Cardiac muscle cell (in vitro differentiated cells and primary cell): ENCODE data around the gene PTPN22. TPM values are rescaled to one million over a fixed set of nuclear protein-coding genes. Genes with fewer than 3 reads are reported as not detected.

Source experiments
- DNase-seq, 2 donors: peaks; one replicate each; pipeline versions ENCODE4 v3.0.0 to v3.0.0-alpha.2; 2010 to 2017; ENCODE audit warnings: low read depth in 1 of 2, low spot score in 1 of 2
- H3K27ac ChIP-seq: fragments of 200-600 bp; sonication (generic); 2 replicates; pipeline ENCODE4 v1.5.1; 2016
- H3K27me3 ChIP-seq: fragments of 200-600 bp; sonication (generic); 2 replicates; pipeline ENCODE4 v1.6.0; 2016; ENCODE audit warnings: control low read depth
- H3K36me3 ChIP-seq: fragments of 200-600 bp; sonication (generic); 2 replicates; pipeline ENCODE4 v1.5.1; 2016; ENCODE audit warnings: control low read depth
- H3K4me1 ChIP-seq: fragments of 200-600 bp; sonication (generic); 2 replicates; pipeline ENCODE4 v1.8.1; 2017; ENCODE audit warnings: low read depth, mild to moderate bottlenecking, mixed run types
- H3K4me3 ChIP-seq: fragments of 200-600 bp; sonication (generic); 2 replicates; pipeline ENCODE4 v1.5.1; 2016; ENCODE audit warnings: mild to moderate bottlenecking
- H3K9me3 ChIP-seq: fragments of 200-600 bp; sonication (generic); 2 replicates; pipeline ENCODE4 v1.5.1; 2017; ENCODE audit warnings: low read depth, mild to moderate bottlenecking, control low read depth
- polyA plus RNA-seq: library from polyadenylated mRNA; unstranded; fragments of >200 nt; fragmentation: Nextera tagmentation; extraction: Ambion mirVana; gene quantifications from 2 replicates; pipeline ENCODE4 v1.2.1, GENCODE V29; 2016
- total RNA-seq: library from RNA; depleted of rRNA; stranded (reverse); fragments of >200 nt; gene quantifications from 2 replicates; pipeline ENCODE4 v1.2.3, GENCODE V29; 2016
- TF ChIP-seq, protein P1 (sequence below): IDR thresholded peaks from 2 replicates; pipeline ENCODE4 v1.5.1; 2012; ENCODE audit warnings: low read depth, mild to moderate bottlenecking, low read length

Gene PTPN22
- total and polyA plus RNA-seq, 2 experiments from 2014 or later = not detected

DNA sequence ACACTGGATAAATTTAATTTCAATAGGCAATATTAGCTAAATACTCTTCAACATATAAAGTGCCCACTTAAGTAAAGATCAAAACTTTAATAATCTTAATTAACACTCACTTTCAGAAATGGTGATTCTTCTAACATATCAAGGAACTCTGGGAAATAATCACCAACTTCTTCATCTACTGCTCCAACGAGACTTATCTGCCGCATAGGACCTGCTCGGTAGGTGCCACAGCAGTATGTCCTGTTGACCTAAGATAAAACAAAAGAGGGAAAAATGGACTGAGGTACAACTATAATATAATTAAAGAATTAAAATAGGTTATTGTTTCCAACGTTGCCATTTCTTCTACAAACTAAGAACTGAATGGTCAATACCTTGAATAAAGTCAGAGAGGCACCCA lies 94.0 kb downstream of the PTPN22 start:
- no peaks in the 10 kb centered on the region for H3K27me3 ChIP-seq
- H3K9me3 ChIP-seq = no peaks in the 10 kb centered on the region
- H3K36me3 ChIP-seq = peaks cover 23% of the 10 kb centered on the region
- DNase-seq = no peak
- no peak overlapping the region for H3K4me3 ChIP-seq
- no peak overlapping the region for H3K27ac ChIP-seq
- TF ChIP-seq, protein P1, sequence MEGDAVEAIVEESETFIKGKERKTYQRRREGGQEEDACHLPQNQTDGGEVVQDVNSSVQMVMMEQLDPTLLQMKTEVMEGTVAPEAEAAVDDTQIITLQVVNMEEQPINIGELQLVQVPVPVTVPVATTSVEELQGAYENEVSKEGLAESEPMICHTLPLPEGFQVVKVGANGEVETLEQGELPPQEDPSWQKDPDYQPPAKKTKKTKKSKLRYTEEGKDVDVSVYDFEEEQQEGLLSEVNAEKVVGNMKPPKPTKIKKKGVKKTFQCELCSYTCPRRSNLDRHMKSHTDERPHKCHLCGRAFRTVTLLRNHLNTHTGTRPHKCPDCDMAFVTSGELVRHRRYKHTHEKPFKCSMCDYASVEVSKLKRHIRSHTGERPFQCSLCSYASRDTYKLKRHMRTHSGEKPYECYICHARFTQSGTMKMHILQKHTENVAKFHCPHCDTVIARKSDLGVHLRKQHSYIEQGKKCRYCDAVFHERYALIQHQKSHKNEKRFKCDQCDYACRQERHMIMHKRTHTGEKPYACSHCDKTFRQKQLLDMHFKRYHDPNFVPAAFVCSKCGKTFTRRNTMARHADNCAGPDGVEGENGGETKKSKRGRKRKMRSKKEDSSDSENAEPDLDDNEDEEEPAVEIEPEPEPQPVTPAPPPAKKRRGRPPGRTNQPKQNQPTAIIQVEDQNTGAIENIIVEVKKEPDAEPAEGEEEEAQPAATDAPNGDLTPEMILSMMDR = no peak
- H3K4me1 ChIP-seq = peaks cover 3% of the 10 kb centered on the region

DNA sequence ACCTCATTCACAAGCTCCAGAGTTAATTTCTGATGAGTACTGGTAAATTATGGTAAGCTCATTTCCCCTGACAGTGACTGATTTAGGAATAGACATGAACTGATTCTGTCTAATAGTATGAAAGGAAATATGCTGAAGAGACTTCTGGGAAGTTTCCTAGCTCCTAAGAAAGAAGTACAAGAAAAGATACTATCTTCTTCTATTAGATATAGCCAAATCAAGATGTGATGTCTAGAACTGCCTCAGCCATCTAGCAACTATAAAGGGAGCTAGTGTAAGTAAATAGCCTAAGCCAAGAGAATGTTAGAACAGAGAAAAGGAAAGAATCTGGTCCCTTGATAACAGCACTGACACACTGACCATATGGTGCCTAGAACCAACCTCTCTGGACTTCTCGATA lies 101.5 kb downstream of the PTPN22 start:
- H3K4me1 ChIP-seq = no peaks in the 10 kb centered on the region
- no peak overlapping the region for H3K4me3 ChIP-seq
- H3K27ac ChIP-seq = no peak overlapping the region

DNA sequence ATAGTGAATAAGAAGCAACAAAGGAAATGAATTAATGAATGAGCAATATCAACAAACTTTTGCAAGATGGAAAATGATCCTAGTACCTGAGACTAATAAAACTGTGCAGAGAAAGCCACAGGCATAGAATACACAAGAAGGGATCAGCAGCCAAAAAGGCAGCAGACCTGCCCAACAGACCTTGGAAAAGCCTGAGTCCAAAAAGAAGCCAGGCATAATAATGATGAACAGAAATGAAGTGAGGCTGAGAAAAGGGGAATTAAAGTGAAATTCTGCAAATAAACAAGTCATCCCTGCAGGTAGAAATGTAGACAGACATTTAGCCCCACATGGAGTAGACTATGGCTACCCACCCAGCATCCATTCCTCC lies 101.9 kb downstream of the PTPN22 start:
- no peaks in the 10 kb centered on the region for H3K4me1 ChIP-seq
- no peaks in the 10 kb centered on the region for H3K9me3 ChIP-seq
- H3K36me3 ChIP-seq = peaks cover 42% of the 10 kb centered on the region
- no peaks in the 10 kb centered on the region for H3K27me3 ChIP-seq
- TF ChIP-seq, protein P1 = no peak
- no peak for DNase-seq
- no peak overlapping the region for H3K4me3 ChIP-seq
- H3K27ac ChIP-seq = no peak overlapping the region

More for the DNA sequence above, 101.5 kb downstream of the PTPN22 start:
- no peak for DNase-seq
- H3K9me3 ChIP-seq = no peaks in the 10 kb centered on the region
- TF ChIP-seq, protein P1 = no peak
- peaks cover 38% of the 10 kb centered on the region for H3K36me3 ChIP-seq
- H3K27me3 ChIP-seq = no peaks in the 10 kb centered on the region

DNA sequence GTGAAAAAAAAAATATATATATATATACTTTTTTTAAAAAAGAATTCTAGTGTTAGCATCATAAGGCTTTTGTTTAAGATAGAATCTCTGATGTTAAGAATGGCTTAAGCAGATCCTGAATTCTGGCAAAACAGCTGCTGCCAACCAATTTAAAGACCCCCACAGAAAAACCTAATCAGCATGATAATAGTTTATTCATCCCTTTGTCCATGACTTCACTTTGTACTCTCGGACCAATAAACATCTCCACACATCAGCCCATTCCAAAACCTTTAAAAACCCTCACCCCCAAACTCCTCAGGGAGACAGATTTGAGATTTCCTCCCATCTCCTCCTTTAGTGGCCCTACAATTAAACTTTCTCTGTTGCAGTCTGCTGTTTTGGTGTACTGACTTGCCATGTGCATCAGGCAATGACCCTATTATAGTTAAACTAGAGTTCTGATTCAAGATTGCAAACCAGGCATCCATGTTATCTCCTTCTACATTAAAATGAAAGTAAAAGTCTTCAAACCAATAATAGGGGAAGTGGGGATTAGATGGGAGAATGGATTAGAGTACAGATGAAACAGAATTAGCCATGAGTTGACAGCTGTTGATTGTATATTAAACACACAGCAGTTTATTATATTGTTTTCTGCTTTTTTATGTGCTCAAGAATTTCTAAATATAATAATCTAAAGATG lies 102.5 kb downstream of the PTPN22 start:
- H3K27ac ChIP-seq = no peak overlapping the region
- H3K27me3 ChIP-seq = no peaks in the 10 kb centered on the region
- no peaks in the 10 kb centered on the region for H3K4me1 ChIP-seq
- H3K4me3 ChIP-seq = no peak overlapping the region
- TF ChIP-seq, protein P1 = no peak
- H3K36me3 ChIP-seq = peaks cover 43% of the 10 kb centered on the region
- H3K9me3 ChIP-seq = no peaks in the 10 kb centered on the region
- no peak for DNase-seq

DNA sequence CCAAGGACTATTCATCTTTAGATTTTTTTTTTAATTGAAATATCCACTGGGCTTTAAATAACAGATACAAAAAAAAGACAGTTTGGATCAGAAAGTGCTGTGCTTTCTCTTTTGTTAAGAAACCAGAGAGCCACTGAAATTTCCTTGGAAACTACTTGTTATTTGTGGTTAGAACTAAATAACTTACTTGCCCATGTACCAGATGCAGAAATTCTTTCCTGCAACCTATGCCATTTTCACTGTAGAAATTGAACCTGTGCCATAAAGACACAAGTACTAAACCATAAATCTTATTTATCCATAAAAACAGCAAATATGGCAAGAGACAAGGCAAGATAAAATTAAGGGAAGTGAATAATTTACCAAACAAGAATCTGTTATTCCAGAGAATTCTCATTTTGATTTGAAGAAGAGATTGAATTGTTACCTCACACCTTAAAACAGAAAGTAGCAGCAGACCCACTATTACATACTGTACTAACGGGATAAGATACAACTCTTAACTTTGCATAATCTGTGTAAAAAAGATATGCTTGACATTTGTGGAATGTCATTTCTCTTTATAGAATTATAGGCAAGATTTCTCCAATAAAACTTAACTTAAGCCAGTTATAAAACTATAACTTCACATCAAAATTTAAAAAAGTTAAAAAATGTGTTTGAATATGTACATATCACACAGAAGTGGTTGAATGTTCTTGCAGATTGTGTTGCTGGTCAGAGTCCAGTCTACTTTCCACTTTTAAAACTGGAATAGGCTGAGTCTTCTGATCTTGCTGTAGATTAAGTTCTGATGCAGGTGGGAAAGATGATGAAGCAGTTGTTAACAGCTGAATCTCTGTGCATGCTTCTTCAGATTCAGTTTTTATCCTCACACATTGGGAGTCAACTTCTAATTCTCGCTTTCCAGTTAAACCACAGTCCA lies 105.9 kb downstream of the PTPN22 start:
- Histone ChIP-seq H3K27me3 (no peaks in the 10 kb centered on the region), H3K36me3 (peaks cover 39% of the 10 kb centered on the region), H3K4me3 (no peak overlapping the region), H3K4me1 (no peaks in the 10 kb centered on the region), H3K9me3 (no peaks in the 10 kb centered on the region), H3K27ac (no peak overlapping the region)
- TF ChIP-seq, protein P1 = no peak
- peak in 1 of 2 donors; percentile 44 for DNase-seq

Other genes starting within 250 kb of the PTPN22 start
- 33.2 and 45.2 TPM in 2 replicates for gene PHTF1, start 112.2 kb downstream of the PTPN22 start, total RNA-seq
- gene PHTF1, start 112.2 kb downstream of the PTPN22 start, polyA plus RNA-seq = 40.5 and 49.9 TPM in 2 replicates
- gene RSBN1, start 59.2 kb downstream of the PTPN22 start, total RNA-seq = 18.0 and 27.3 TPM in 2 replicates
- 12.7 and 18.8 TPM in 2 replicates for gene RSBN1, start 59.2 kb downstream of the PTPN22 start, polyA plus RNA-seq
- gene BCL2L15, start 15.9 kb upstream of the PTPN22 start, total RNA-seq = 4.5 TPM in 1 of 2 replicates, not detected in the other
- 0.16 TPM in 1 of 2 replicates, not detected in the other for gene BCL2L15, start 15.9 kb upstream of the PTPN22 start, polyA plus RNA-seq
- 8.8 and 18.8 TPM in 2 replicates for gene AP4B1, start 33.1 kb upstream of the PTPN22 start, total RNA-seq
- 18.3 and 22.5 TPM in 2 replicates for gene AP4B1, start 33.1 kb upstream of the PTPN22 start, polyA plus RNA-seq
- gene DCLRE1B, start 33.6 kb upstream of the PTPN22 start, total RNA-seq = 5.6 and 6.3 TPM in 2 replicates
- gene DCLRE1B, start 33.6 kb upstream of the PTPN22 start, polyA plus RNA-seq = 3.4 and 5.5 TPM in 2 replicates
- 23.4 and 27.7 TPM in 2 replicates for gene HIPK1, start 57.6 kb upstream of the PTPN22 start, total RNA-seq
- gene HIPK1, start 57.6 kb upstream of the PTPN22 start, polyA plus RNA-seq = 14.1 and 19.3 TPM in 2 replicates
- 15.4 and 16.0 TPM in 2 replicates for gene OLFML3, start 107.8 kb upstream of the PTPN22 start, total RNA-seq
- gene OLFML3, start 107.8 kb upstream of the PTPN22 start, polyA plus RNA-seq = 9.7 and 13.5 TPM in 2 replicates